Measurements from ENCODE around the gene SEMA6D.

SEMA6D gene

GRCh38 chr15:47794252-47794914, 77.1 kb downstream of the SEMA6D start:
- H3K27ac ChIP-seq (ENCODE audit: low read length): no peak overlapping the region
- H4K20me1 ChIP-seq (ENCODE audit: insufficient read depth, low read length): no peaks in the 10 kb centered on the region
- no peak overlapping the region for H2AFZ ChIP-seq (ENCODE audit: low read depth, low read length)
- no peaks in the 10 kb centered on the region for H3K4me1 ChIP-seq (ENCODE audit: insufficient read depth, low read length)
- H3K36me3 ChIP-seq (ENCODE audit: insufficient read depth, low read length): no peaks in the 10 kb centered on the region
- H3K4me3 ChIP-seq (ENCODE audit: low read depth in 1 of 2, low read length in 2 of 2): no peak overlapping the region
- no peak overlapping the region for H3K4me2 ChIP-seq (ENCODE audit: insufficient read depth, low read length)
- no peaks in the 10 kb centered on the region for H3K79me2 ChIP-seq (ENCODE audit: insufficient read depth, low read length)
- no peaks in the 10 kb centered on the region for H3K9me3 ChIP-seq (ENCODE audit: insufficient read depth, low read length, severe bottlenecking)
- DNase-seq: no peak
- no peak for ATAC-seq (ENCODE audit: insufficient read depth, low read depth)
- H3K27me3 ChIP-seq (ENCODE audit: insufficient read depth, low read length, poor library complexity): no peaks in the 10 kb centered on the region
- no peak overlapping the region for H3K9ac ChIP-seq (ENCODE audit: low read depth, low read length)
- TF ChIP-seq CTCF (IDR thresholded peaks at IDR 0.05; ENCODE audit: borderline replicate concordance, extremely low read depth, low read length, poor library complexity, severe bottlenecking): no peak
- TF ChIP-seq EZH2 (IDR thresholded peaks at IDR 0.05; ENCODE audit: borderline replicate concordance, low read depth, low read length, severe bottlenecking): no peak

GRCh38 chr15:47795864-47796263, 78.6 kb downstream of the SEMA6D start:
- DNase-seq (no peak), ATAC-seq (ENCODE audit: insufficient read depth, low read depth) (no peak)
- no peak overlapping the region for H3K9ac ChIP-seq (ENCODE audit: low read depth, low read length)
- no peaks in the 10 kb centered on the region for H3K79me2 ChIP-seq (ENCODE audit: insufficient read depth, low read length)
- H3K9me3 ChIP-seq (ENCODE audit: insufficient read depth, low read length, severe bottlenecking): no peaks in the 10 kb centered on the region
- H3K36me3 ChIP-seq (ENCODE audit: insufficient read depth, low read length): no peaks in the 10 kb centered on the region
- no peak for TF ChIP-seq CTCF (IDR thresholded peaks at IDR 0.05; ENCODE audit: borderline replicate concordance, extremely low read depth, low read length, poor library complexity, severe bottlenecking)
- H3K27me3 ChIP-seq (ENCODE audit: insufficient read depth, low read length, poor library complexity): no peaks in the 10 kb centered on the region
- H3K27ac ChIP-seq (ENCODE audit: low read length): no peak overlapping the region
- H4K20me1 ChIP-seq (ENCODE audit: insufficient read depth, low read length): no peaks in the 10 kb centered on the region
- H2AFZ ChIP-seq (ENCODE audit: low read depth, low read length): no peak overlapping the region
- no peak overlapping the region for H3K4me3 ChIP-seq (ENCODE audit: low read depth in 1 of 2, low read length in 2 of 2)
- H3K4me2 ChIP-seq (ENCODE audit: insufficient read depth, low read length): no peak overlapping the region
- no peaks in the 10 kb centered on the region for H3K4me1 ChIP-seq (ENCODE audit: insufficient read depth, low read length)

- H3K27ac ChIP-seq (ENCODE audit: low read length): no peak overlapping the region
- H3K27me3 ChIP-seq (ENCODE audit: insufficient read depth, low read length, poor library complexity): no peaks in the 10 kb centered on the region
- no peaks in the 10 kb centered on the region for H3K79me2 ChIP-seq (ENCODE audit: insufficient read depth, low read length)
- no peak for TF ChIP-seq EZH2 (IDR thresholded peaks at IDR 0.05; ENCODE audit: borderline replicate concordance, low read depth, low read length, severe bottlenecking)
- no peak for TF ChIP-seq CTCF (IDR thresholded peaks at IDR 0.05; ENCODE audit: borderline replicate concordance, extremely low read depth, low read length, poor library complexity, severe bottlenecking)
- no peaks in the 10 kb centered on the region for H3K9me3 ChIP-seq (ENCODE audit: insufficient read depth, low read length, severe bottlenecking)
- H3K4me1 ChIP-seq (ENCODE audit: insufficient read depth, low read length): no peaks in the 10 kb centered on the region
- no peak for DNase-seq
- no peak for ATAC-seq (ENCODE audit: insufficient read depth, low read depth)
- no peaks in the 10 kb centered on the region for H4K20me1 ChIP-seq (ENCODE audit: insufficient read depth, low read length)
- no peak overlapping the region for H3K4me2 ChIP-seq (ENCODE audit: insufficient read depth, low read length)
- H3K9ac ChIP-seq (ENCODE audit: low read depth, low read length): no peak overlapping the region
- H3K36me3 ChIP-seq (ENCODE audit: insufficient read depth, low read length): no peaks in the 10 kb centered on the region
- H2AFZ ChIP-seq (ENCODE audit: low read depth, low read length): no peak overlapping the region
- H3K4me3 ChIP-seq (ENCODE audit: low read depth in 1 of 2, low read length in 2 of 2): no peak overlapping the region
Observed at GRCh38 chr15:47796339-47796738, 79.0 kb downstream of the SEMA6D start.

GRCh38 chr15:47796830-47797229, 79.5 kb downstream of the SEMA6D start:
- no peaks in the 10 kb centered on the region for H3K9me3 ChIP-seq (ENCODE audit: insufficient read depth, low read length, severe bottlenecking)
- no peak overlapping the region for H3K27ac ChIP-seq (ENCODE audit: low read length)
- H2AFZ ChIP-seq (ENCODE audit: low read depth, low read length): no peak overlapping the region
- no peak overlapping the region for H3K9ac ChIP-seq (ENCODE audit: low read depth, low read length)
- H3K4me1 ChIP-seq (ENCODE audit: insufficient read depth, low read length): no peaks in the 10 kb centered on the region
- no peaks in the 10 kb centered on the region for H3K27me3 ChIP-seq (ENCODE audit: insufficient read depth, low read length, poor library complexity)
- ATAC-seq (ENCODE audit: insufficient read depth, low read depth) (no peak), DNase-seq (no peak)
- no peaks in the 10 kb centered on the region for H4K20me1 ChIP-seq (ENCODE audit: insufficient read depth, low read length)
- no peak overlapping the region for H3K4me2 ChIP-seq (ENCODE audit: insufficient read depth, low read length)
- no peaks in the 10 kb centered on the region for H3K79me2 ChIP-seq (ENCODE audit: insufficient read depth, low read length)
- H3K4me3 ChIP-seq (ENCODE audit: low read depth in 1 of 2, low read length in 2 of 2): no peak overlapping the region
- H3K36me3 ChIP-seq (ENCODE audit: insufficient read depth, low read length): no peaks in the 10 kb centered on the region
- TF ChIP-seq CTCF (IDR thresholded peaks at IDR 0.05; ENCODE audit: borderline replicate concordance, extremely low read depth, low read length, poor library complexity, severe bottlenecking) (no peak), EZH2 (IDR thresholded peaks at IDR 0.05; ENCODE audit: borderline replicate concordance, low read depth, low read length, severe bottlenecking) (no peak)

All from DND-41 (cell line).